Uterus (tissue), 2 donors: Measurements from ENCODE around the gene THAP6.

Experiments used
- CTCF ChIP-seq, 4 experiments: fragments of 200-600 bp in 2 of 4; fragments of 450-650 bp in 2 of 4; sonication (generic) in 2 of 4; IDR thresholded peaks; one replicate each; pipeline ENCODE4 v1.5.1; 2016 to 2019; ENCODE audit warnings: antibody characterized with exemption in 4 of 4, mild to moderate bottlenecking in 2 of 4, moderate library complexity in 1 of 4
- POLR2A ChIP-seq, 2 donors: fragments of 450-650 bp; IDR thresholded peaks; one replicate each; pipeline ENCODE4 v1.6.1; 2016; ENCODE audit warnings: antibody characterized with exemption in 2 of 2, mild to moderate bottlenecking in 1 of 2, moderate library complexity in 1 of 2

GRCh38 chr4:75542824-75543223, 28.6 kb downstream of the THAP6 start:
- TF ChIP-seq CTCF (IDR thresholded peaks at IDR 0.05), result no peak
- no peak for TF ChIP-seq POLR2A (IDR thresholded peaks at IDR 0.05)
